H9 (cell line): Measurements from ENCODE around the gene SETBP1. TPM values are rescaled to one million over a fixed set of nuclear protein-coding genes. Genes with fewer than 3 reads are reported as not detected.

Experiments used
- DNase-seq: peaks from one replicate; pipeline ENCODE4 v3.0.0-alpha.2; 2017
- H2AFZ ChIP-seq: one replicate; pipeline ENCODE4 v1.6.1; 2013; ENCODE audit warnings: mild to moderate bottlenecking, low read length, control low read depth, moderate library complexity
- H2AK5ac ChIP-seq: 2 replicates; pipeline ENCODE4 v1.6.1; 2013; ENCODE audit warnings: low read length, control low read depth, mixed read lengths; ENCODE audit not compliant: insufficient read length
- H2BK120ac ChIP-seq: one replicate; pipeline ENCODE4 v1.6.1; 2013; ENCODE audit warnings: low read depth, mild to moderate bottlenecking, low read length, control low read depth, inconsistent platforms; ENCODE audit not compliant: poor library complexity, severe bottlenecking
- H2BK12ac ChIP-seq: 2 replicates; pipeline ENCODE4 v1.6.1; 2013; ENCODE audit warnings: low read length, control low read depth, mixed read lengths, low read depth; ENCODE audit not compliant: insufficient read length
- H2BK15ac ChIP-seq: 2 replicates; pipeline ENCODE4 v1.6.1; 2013; ENCODE audit warnings: low read depth, low read length, control low read depth
- H2BK20ac ChIP-seq: one replicate; pipeline ENCODE4 v1.6.1; 2013; ENCODE audit warnings: low read depth, mild to moderate bottlenecking, low read length, control low read depth, inconsistent platforms; ENCODE audit not compliant: poor library complexity, severe bottlenecking
- H2BK5ac ChIP-seq: 2 replicates; pipeline ENCODE4 v1.6.1; 2013; ENCODE audit warnings: low read length, control low read depth, mixed read lengths; ENCODE audit not compliant: insufficient read length
- H3K14ac ChIP-seq: 2 replicates; pipeline ENCODE4 v1.6.1; 2013; ENCODE audit warnings: low read length, control low read depth; ENCODE audit not compliant: insufficient read depth
- H3K18ac ChIP-seq: 2 replicates; pipeline ENCODE4 v1.6.1; 2013; ENCODE audit warnings: low read depth, mild to moderate bottlenecking, mixed read lengths, low read length, control low read depth; ENCODE audit not compliant: insufficient read length
- H3K23ac ChIP-seq: 2 replicates; pipeline ENCODE4 v1.6.1; 2013; ENCODE audit warnings: low read length, control low read depth, mixed read lengths, low read depth; ENCODE audit not compliant: insufficient read length
- H3K23me2 ChIP-seq: 2 replicates; pipeline ENCODE4 v1.6.1; 2013; ENCODE audit warnings: low read depth, mild to moderate bottlenecking, mixed read lengths, low read length, control low read depth; ENCODE audit not compliant: insufficient read length, poor library complexity, severe bottlenecking
- H3K27ac ChIP-seq: 2 replicates; pipeline ENCODE4 v1.5.1; 2013; ENCODE audit warnings: low read length, control low read depth, mixed read lengths, low read depth; ENCODE audit not compliant: insufficient read length
- H3K27me3 ChIP-seq: 2 replicates; pipeline ENCODE4 v1.6.1; 2013; ENCODE audit warnings: low read length, control low read depth, inconsistent platforms; ENCODE audit not compliant: insufficient read depth
- H3K4ac ChIP-seq: 2 replicates; pipeline ENCODE4 v1.6.1; 2013; ENCODE audit warnings: low read depth, mild to moderate bottlenecking, control low read depth, inconsistent platforms, low read length, moderate library complexity
- H3K4me1 ChIP-seq: 2 replicates; pipeline ENCODE4 v1.6.1; 2013; ENCODE audit warnings: low read length, control low read depth, inconsistent platforms; ENCODE audit not compliant: insufficient read depth
- H3K4me2 ChIP-seq: 2 replicates; pipeline ENCODE4 v1.6.1; 2013; ENCODE audit warnings: low read length, control low read depth, mixed read lengths; ENCODE audit not compliant: insufficient read length, insufficient read depth
- H3K56ac ChIP-seq: 2 replicates; pipeline ENCODE4 v1.6.1; 2013; ENCODE audit warnings: low read depth, mild to moderate bottlenecking, mixed read lengths, low read length, control low read depth; ENCODE audit not compliant: insufficient read length
- H3K79me1 ChIP-seq: 2 replicates; pipeline ENCODE4 v1.6.1; 2013; ENCODE audit warnings: low read depth, mild to moderate bottlenecking, moderate library complexity, low read length, control low read depth, inconsistent platforms; ENCODE audit not compliant: insufficient read depth, poor library complexity, severe bottlenecking
- H3K79me2 ChIP-seq: 2 replicates; pipeline ENCODE4 v1.6.1; 2013; ENCODE audit warnings: low read length, control low read depth, inconsistent platforms; ENCODE audit not compliant: insufficient read depth
- H3K9ac ChIP-seq: 2 replicates; pipeline ENCODE4 v1.6.1; 2013; ENCODE audit warnings: low read length, control low read depth, mixed read lengths; ENCODE audit not compliant: insufficient read length; ENCODE audit errors: extremely low read depth
- H3K9me3 ChIP-seq: one replicate; pipeline ENCODE4 v1.6.1; 2013; ENCODE audit warnings: low read depth, low read length, inconsistent platforms; ENCODE audit not compliant: control insufficient read depth
- H3T11ph ChIP-seq: one replicate; pipeline ENCODE4 v1.6.1; 2013; ENCODE audit warnings: mild to moderate bottlenecking, low read length, control low read depth, inconsistent platforms
- H4K20me1 ChIP-seq: one replicate; pipeline ENCODE4 v1.6.1; 2013; ENCODE audit not compliant: control insufficient read depth, insufficient read length, insufficient read depth
- H4K5ac ChIP-seq: 2 replicates; pipeline ENCODE4 v1.6.1; 2013; ENCODE audit warnings: low read depth, mild to moderate bottlenecking, mixed read lengths, low read length, control low read depth; ENCODE audit not compliant: insufficient read length
- H4K8ac ChIP-seq: replicated peaks from 2 replicates; pipeline ENCODE4 v1.6.1; 2013; ENCODE audit warnings: low read length, control low read depth, mixed read lengths, low read depth; ENCODE audit not compliant: insufficient read length
- H4K91ac ChIP-seq: 2 replicates; pipeline ENCODE4 v1.6.1; 2013; ENCODE audit warnings: low read depth, mild to moderate bottlenecking, moderate library complexity, mixed read lengths, low read length, control low read depth; ENCODE audit not compliant: insufficient read length
- H3K27ac Mint-ChIP-seq, 3 experiments: 2 replicates in 2 of 3; 3 replicates in 1 of 3; pipeline ENCODE4 v1.8.0; 2020 to 2021; ENCODE audit warnings: mixed read lengths in 3 of 3, mild to moderate bottlenecking in 1 of 3, moderate library complexity in 1 of 3
- H3K27me3 Mint-ChIP-seq: 2 replicates; pipeline ENCODE4 v1.8.0; 2021; ENCODE audit warnings: low read depth, mild to moderate bottlenecking, moderate library complexity, mixed read lengths
- H3K36me3 Mint-ChIP-seq, 3 experiments: 2 replicates in 2 of 3; 3 replicates in 1 of 3; pipeline ENCODE4 v1.8.0; 2020 to 2021; ENCODE audit warnings: low read depth in 3 of 3, mixed read lengths in 3 of 3; ENCODE audit not compliant: insufficient read depth in 1 of 3
- H3K4me1 Mint-ChIP-seq, 2 experiments: 2 replicates each; pipeline ENCODE4 v1.8.0; 2020; ENCODE audit warnings: mixed read lengths in 2 of 2
- H3K4me3 Mint-ChIP-seq, 2 experiments: 2 replicates in 1 of 2; 3 replicates in 1 of 2; pipeline ENCODE4 v1.8.0; 2020 to 2021; ENCODE audit warnings: mild to moderate bottlenecking in 2 of 2, mixed read lengths in 2 of 2, moderate library complexity in 1 of 2
- H3K9me3 Mint-ChIP-seq, 2 experiments: 2 replicates in 1 of 2; 3 replicates in 1 of 2; pipeline ENCODE4 v1.8.0; 2020; ENCODE audit warnings: mild to moderate bottlenecking in 2 of 2, mixed read lengths in 2 of 2, moderate library complexity in 1 of 2
- WGBS: extraction: QIAGEN DNeasy Blood & Tissue Kit; methylation state at CpG from one replicate; pipeline ENCODE4 v1.1.7; 2013; ENCODE audit warnings: missing lambda C conversion rate, low lambda C conversion rate, mixed read lengths; ENCODE audit not compliant: insufficient read length; ENCODE audit errors: extremely low coverage; 5-methylcytosine and 5-hydroxymethylcytosine counted together
- total RNA-seq: library from RNA; stranded (reverse); gene quantifications from 2 replicates; pipeline ENCODE4 v1.2.1, GENCODE V29; 2021
- TF ChIP-seq, protein P1 (sequence below): fragments of 200-600 bp; sonication (generic); conservative IDR thresholded peaks from 3 replicates; pipeline ENCODE4 v1.8.0; 2021; ENCODE audit warnings: antibody characterized with exemption, mild to moderate bottlenecking

Gene SETBP1
- total RNA-seq, 1 experiment from 2014 or later = 4.6 TPM

DNA sequence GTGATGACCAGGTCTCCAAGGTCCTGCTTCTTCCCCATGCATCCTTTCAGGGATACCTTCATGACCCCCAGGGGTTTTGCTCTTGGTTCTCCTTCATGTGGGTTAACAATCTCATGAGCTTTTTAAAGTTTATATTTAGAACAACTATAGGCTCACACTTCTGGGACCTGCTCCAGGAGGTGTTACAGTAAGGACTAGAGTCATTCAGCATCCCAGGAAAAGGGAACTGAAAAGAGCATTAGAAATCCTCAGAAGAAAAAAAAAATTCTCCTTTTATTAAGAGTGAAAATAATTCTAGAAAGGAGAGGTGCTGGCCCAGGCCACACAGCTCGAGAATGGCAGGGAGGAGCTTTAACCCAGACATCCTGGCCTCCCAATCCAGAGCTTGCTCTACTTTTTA is 66.5 kb downstream of the SETBP1 start:
- Histone ChIP-seq H3K27ac (no peak overlapping the region), H3K14ac (no peak overlapping the region), H2AK5ac (no peak overlapping the region), H4K91ac (no peak overlapping the region), H2BK20ac (no peak overlapping the region), H3K18ac (no peak overlapping the region), H2BK15ac (no peak overlapping the region), H3K23ac (no peak overlapping the region), H3K27me3 (no peaks in the 10 kb centered on the region), H2AFZ (no peak overlapping the region), H3T11ph (no peak overlapping the region), H3K56ac (no peak overlapping the region), H2BK5ac (no peak overlapping the region), H3K23me2 (peaks cover 4% of the 10 kb centered on the region), H4K5ac (no peak overlapping the region), H4K20me1 (no peaks in the 10 kb centered on the region), H4K8ac (no peak overlapping the region), H3K79me1 (no peaks in the 10 kb centered on the region), H3K4me1 (peaks cover 8% of the 10 kb centered on the region; the same call in 1 of the 2 replicates), H3K9me3 (no peaks in the 10 kb centered on the region), H2BK12ac (no peak overlapping the region), H3K9ac (no peak overlapping the region), H2BK120ac (no peak overlapping the region), H3K4ac (no peak overlapping the region), H3K79me2 (no peaks in the 10 kb centered on the region), H3K4me2 (no peak overlapping the region)
- Mint-ChIP-seq H3K9me3 (no peaks in the 10 kb centered on the region), H3K4me1 (peaks cover 22 to 29% of the 10 kb centered on the region in 2 experiments), H3K36me3 (no peaks in the 10 kb centered on the region), H3K27me3 (no peaks in the 10 kb centered on the region; the same call in 1 of the 2 replicates), H3K4me3 (no peak overlapping the region), H3K27ac (no peak overlapping the region)
- no peak for DNase-seq
- TF ChIP-seq, protein P1, sequence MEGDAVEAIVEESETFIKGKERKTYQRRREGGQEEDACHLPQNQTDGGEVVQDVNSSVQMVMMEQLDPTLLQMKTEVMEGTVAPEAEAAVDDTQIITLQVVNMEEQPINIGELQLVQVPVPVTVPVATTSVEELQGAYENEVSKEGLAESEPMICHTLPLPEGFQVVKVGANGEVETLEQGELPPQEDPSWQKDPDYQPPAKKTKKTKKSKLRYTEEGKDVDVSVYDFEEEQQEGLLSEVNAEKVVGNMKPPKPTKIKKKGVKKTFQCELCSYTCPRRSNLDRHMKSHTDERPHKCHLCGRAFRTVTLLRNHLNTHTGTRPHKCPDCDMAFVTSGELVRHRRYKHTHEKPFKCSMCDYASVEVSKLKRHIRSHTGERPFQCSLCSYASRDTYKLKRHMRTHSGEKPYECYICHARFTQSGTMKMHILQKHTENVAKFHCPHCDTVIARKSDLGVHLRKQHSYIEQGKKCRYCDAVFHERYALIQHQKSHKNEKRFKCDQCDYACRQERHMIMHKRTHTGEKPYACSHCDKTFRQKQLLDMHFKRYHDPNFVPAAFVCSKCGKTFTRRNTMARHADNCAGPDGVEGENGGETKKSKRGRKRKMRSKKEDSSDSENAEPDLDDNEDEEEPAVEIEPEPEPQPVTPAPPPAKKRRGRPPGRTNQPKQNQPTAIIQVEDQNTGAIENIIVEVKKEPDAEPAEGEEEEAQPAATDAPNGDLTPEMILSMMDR = no peak
- no CpG with 5 or more reads among the region's 1 CpG for WGBS
